ENCODE data around the gene INTS12. TPM values are rescaled to one million over a fixed set of nuclear protein-coding genes. Genes with fewer than 3 reads are reported as not detected.

Gene INTS12
- total RNA-seq, 2 donors from 2014 or later, result 13.5 to 15.7 TPM

- peak overlapping the region; percentile 90 for H3K4me3 Mint-ChIP-seq
- H3K4me3 ChIP-seq (ENCODE audit: low read length), result no peak overlapping the region
Observed at GRCh38 chr4:105710678-105711077, 2.2 kb upstream of the INTS12 start.

GRCh38 chr4:105710012-105710600 is 1.6 kb upstream of the INTS12 start:
- no peak overlapping the region for H3K27ac Mint-ChIP-seq
- Histone ChIP-seq H3K4me3 (ENCODE audit: low read length) (peak overlapping the region; percentile 94), H3K36me3 (ENCODE audit: control insufficient read depth, insufficient read depth, low read length) (no peaks in the 10 kb centered on the region), H3K9ac (ENCODE audit: extremely low read depth, low read length, poor library complexity, severe bottlenecking) (no peak overlapping the region), H3K27me3 (ENCODE audit: control insufficient read depth, insufficient read depth, low read length, poor library complexity, severe bottlenecking) (no peaks in the 10 kb centered on the region), H3K27ac (ENCODE audit: low read depth, low read length) (no peak overlapping the region), H3K9me3 (ENCODE audit: control insufficient read depth, low read length) (peaks cover 10% of the 10 kb centered on the region), H3K4me1 (ENCODE audit: control insufficient read depth, insufficient read depth, low read length) (no peaks in the 10 kb centered on the region)
- no peaks in the 10 kb centered on the region for H3K27me3 Mint-ChIP-seq (ENCODE audit: insufficient read depth)
- H3K36me3 Mint-ChIP-seq (ENCODE audit: low read depth), result peaks cover 5% of the 10 kb centered on the region
- DNase-seq, result peak; percentile 45
- H3K4me1 Mint-ChIP-seq, result peaks cover 14% of the 10 kb centered on the region
- H3K9me3 Mint-ChIP-seq, result no peaks in the 10 kb centered on the region
- no peak for TF ChIP-seq CTCF (conservative IDR thresholded peaks at IDR 0.05)
- WGBS, 2 experiments (ENCODE audit: insufficient coverage in 1 of 2, insufficient read length in 1 of 2), result 66 to 83% methylated on average over 7 to 15 of the region's 16 CpGs
- H3K4me3 Mint-ChIP-seq, result peak overlapping the region; percentile 90

More at GRCh38 chr4:105710678-105711077, 2.2 kb upstream of the INTS12 start:
- Histone ChIP-seq H3K9ac (ENCODE audit: extremely low read depth, low read length, poor library complexity, severe bottlenecking) (no peak overlapping the region), H3K27me3 (ENCODE audit: control insufficient read depth, insufficient read depth, low read length, poor library complexity, severe bottlenecking) (no peaks in the 10 kb centered on the region), H3K4me1 (ENCODE audit: control insufficient read depth, insufficient read depth, low read length) (no peaks in the 10 kb centered on the region), H3K36me3 (ENCODE audit: control insufficient read depth, insufficient read depth, low read length) (no peaks in the 10 kb centered on the region), H3K9me3 (ENCODE audit: control insufficient read depth, low read length) (peaks cover 7% of the 10 kb centered on the region), H3K27ac (ENCODE audit: low read depth, low read length) (no peak overlapping the region)
- no peak overlapping the region for H3K27ac Mint-ChIP-seq
- no peaks in the 10 kb centered on the region for H3K27me3 Mint-ChIP-seq (ENCODE audit: insufficient read depth)
- peaks cover 3% of the 10 kb centered on the region for H3K36me3 Mint-ChIP-seq (ENCODE audit: low read depth)
- DNase-seq, result no peak
- H3K9me3 Mint-ChIP-seq, result no peaks in the 10 kb centered on the region
- H3K4me1 Mint-ChIP-seq, result peaks cover 14% of the 10 kb centered on the region
- no peak for TF ChIP-seq CTCF (conservative IDR thresholded peaks at IDR 0.05)
- WGBS, 2 experiments (ENCODE audit: insufficient coverage in 1 of 2, insufficient read length in 1 of 2), result 91 to 94% methylated on average over 5 to 6 of the region's 6 CpGs

- peak overlapping the region; percentile 79 for H3K9ac ChIP-seq (ENCODE audit: extremely low read depth, low read length, poor library complexity, severe bottlenecking)
- DNase-seq, result no peak
- no peak for TF ChIP-seq CTCF (conservative IDR thresholded peaks at IDR 0.05)
- H3K36me3 ChIP-seq (ENCODE audit: control insufficient read depth, insufficient read depth, low read length), result no peaks in the 10 kb centered on the region
- peaks cover 14% of the 10 kb centered on the region for H3K4me1 Mint-ChIP-seq
- H3K27ac Mint-ChIP-seq, result peak overlapping the region; percentile 96
- WGBS, 2 experiments (ENCODE audit: insufficient coverage in 1 of 2, insufficient read length in 1 of 2), result 0% methylated on average over 10 of the region's 11 CpGs; no CpG with 5 or more reads in 1 of the 2 experiments
- H3K9me3 Mint-ChIP-seq, result no peaks in the 10 kb centered on the region
- peaks cover 10% of the 10 kb centered on the region for H3K9me3 ChIP-seq (ENCODE audit: control insufficient read depth, low read length)
- no peaks in the 10 kb centered on the region for H3K27me3 ChIP-seq (ENCODE audit: control insufficient read depth, insufficient read depth, low read length, poor library complexity, severe bottlenecking)
- peaks cover 5% of the 10 kb centered on the region for H3K36me3 Mint-ChIP-seq (ENCODE audit: low read depth)
- H3K27ac ChIP-seq (ENCODE audit: low read depth, low read length), result peak overlapping the region; percentile 87
- peak overlapping the region; percentile 90 for H3K4me3 Mint-ChIP-seq
- no peaks in the 10 kb centered on the region for H3K4me1 ChIP-seq (ENCODE audit: control insufficient read depth, insufficient read depth, low read length)
- H3K27me3 Mint-ChIP-seq (ENCODE audit: insufficient read depth), result no peaks in the 10 kb centered on the region
- peak overlapping the region; percentile 94 for H3K4me3 ChIP-seq (ENCODE audit: low read length)
Observed at GRCh38 chr4:105709081-105709450, 577 bp upstream of the INTS12 start.
